GM23248 (cell line): ENCODE data around the gene MYO1E.

Experiments
- EZH2 ChIP-seq: fragments of 200-600 bp; sonication (generic); IDR thresholded peaks from 2 replicates; pipeline ENCODE4 v1.6.1; 2018; ENCODE audit warnings: antibody characterized with exemption, mild to moderate bottlenecking; ENCODE audit not compliant: insufficient read depth, poor library complexity, severe bottlenecking
- EZH2phosphoT487 ChIP-seq: fragments of 200-600 bp; sonication (generic); IDR thresholded peaks from 2 replicates; pipeline ENCODE4 v1.6.1; 2018; ENCODE audit warnings: antibody characterized with exemption, moderate library complexity, mild to moderate bottlenecking, low read depth; ENCODE audit not compliant: insufficient read depth

DNA sequence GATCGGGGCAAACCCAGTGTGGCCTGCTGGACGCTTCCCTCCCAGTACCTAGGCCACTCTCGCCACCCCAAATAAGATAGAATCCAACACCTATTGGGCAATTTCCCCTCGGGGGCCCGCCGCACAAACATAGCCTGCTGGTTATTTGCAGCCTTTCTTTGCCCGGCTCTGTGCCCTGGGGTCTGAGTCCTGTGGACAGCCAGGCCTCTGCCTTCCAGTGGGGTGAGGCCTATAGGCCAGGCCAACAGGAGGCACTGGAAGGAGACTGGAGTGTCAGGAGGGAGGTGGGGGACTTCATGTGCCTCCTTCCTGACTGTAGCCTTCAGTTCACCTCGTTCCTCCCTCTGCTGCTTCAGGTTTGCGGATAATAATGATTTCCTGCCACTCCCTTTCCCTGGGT, 213.5 kb downstream of the MYO1E start:
- no peak for TF ChIP-seq EZH2
- TF ChIP-seq EZH2phosphoT487 = no peak
